HG03442 (cell line): Measurements from ENCODE around the gene RHBG.
A peak's percentile ranks its signal among the peaks of the same experiment; 100 is the strongest.

Experiments used
- ATAC-seq: cut with Tn5 transposase; IDR thresholded peaks from one replicate; pipeline ENCODE4 v1.9.1; 2021; ENCODE audit warnings: mild to moderate bottlenecking, moderate library complexity; ENCODE audit not compliant: unreplicated experiment

Gene RHBG

DNA sequence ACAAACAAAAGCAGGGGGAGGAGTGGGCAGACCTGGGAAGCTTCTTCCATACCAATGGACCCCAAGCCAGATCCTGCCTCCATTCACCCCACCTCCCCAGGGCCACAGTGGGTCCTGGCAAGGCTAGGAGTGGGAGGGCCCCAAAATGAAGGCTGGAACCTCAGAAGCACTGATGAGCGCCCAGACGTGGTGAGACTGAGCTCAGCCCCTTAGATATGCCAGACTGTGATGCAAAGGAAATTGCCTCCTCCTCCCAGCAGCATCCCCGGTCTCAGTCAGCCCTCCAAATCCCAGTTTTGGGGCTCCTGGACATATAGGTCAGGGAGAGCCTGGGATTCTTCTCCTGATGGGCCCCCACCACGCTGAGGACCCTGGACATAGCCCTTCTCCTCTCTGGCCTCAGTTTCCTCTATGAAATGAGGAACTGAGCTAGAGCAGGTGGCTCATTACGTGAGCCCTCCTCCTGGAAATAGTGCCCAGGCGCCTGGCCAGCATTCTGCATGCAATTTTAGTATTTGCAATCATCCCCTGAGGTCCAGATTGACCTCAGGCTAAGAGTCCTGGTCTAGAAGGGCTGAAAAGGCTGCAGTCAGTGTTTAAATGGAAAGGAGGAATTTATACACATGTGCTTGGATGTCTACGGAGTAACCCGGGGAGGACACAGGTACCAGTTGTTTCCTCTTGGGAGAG lies 33.5 kb downstream of the RHBG start:
- no peak for ATAC-seq

DNA sequence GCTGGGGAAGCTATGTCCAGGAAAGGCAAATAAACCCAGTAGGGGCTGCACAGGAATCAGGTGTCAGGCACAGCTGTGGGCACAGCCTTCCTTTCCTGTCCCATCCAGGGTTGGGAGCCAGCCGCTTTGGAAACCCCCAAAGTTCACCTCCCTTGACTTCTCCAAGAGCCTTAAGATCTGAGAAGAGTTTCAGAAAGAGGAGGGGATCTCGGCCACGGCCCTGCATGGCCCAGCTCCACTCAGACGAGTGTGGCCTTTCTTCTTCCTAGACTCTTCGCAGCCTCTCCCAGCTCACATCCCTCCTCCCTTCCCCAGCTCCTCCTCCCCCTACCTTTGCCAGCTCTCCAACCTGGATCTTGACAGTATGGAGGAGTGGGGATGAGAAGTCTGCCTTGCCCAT lies 36.7 kb downstream of the RHBG start:
- no peak for ATAC-seq

DNA sequence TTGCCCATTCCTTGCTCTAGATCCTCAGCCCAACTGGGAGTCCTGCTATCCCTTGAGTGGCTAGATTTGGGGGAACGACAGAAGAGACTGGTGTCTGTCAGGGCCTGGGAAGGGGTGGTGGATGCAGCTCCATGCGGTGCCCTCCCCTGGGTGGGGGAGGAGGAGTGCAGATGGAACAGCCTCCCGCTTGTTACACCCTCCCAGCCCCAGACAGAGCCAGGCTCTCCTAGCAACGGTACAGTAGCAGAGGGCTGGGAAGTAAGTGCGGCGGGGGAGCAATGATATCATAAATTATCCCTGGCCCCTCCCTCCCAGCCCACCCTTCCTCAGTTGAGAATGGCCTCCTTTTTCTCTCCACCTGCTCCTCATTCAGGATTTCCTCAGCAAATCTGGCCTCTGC lies 37.2 kb downstream of the RHBG start:
- no peak for ATAC-seq

DNA sequence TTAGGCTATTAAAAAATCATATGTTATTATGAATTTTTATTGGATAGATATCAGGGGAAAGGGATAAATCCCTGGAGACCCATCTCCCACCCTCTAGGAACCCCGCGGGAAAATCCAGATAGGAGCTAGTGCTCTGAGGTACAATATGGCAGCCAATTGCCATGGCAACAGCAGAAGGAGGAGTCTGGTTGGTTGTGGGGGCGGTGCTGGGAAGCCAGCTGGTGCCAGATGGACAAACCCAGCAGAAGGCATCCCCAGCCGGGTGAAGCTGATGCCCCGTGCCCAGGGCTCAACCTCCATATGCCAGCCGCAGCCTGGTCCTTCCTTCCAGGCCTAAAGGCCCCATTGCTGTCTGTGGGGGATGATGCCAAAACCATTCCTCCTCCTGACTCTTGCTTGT lies 38.3 kb downstream of the RHBG start:
- ATAC-seq: no peak

DNA sequence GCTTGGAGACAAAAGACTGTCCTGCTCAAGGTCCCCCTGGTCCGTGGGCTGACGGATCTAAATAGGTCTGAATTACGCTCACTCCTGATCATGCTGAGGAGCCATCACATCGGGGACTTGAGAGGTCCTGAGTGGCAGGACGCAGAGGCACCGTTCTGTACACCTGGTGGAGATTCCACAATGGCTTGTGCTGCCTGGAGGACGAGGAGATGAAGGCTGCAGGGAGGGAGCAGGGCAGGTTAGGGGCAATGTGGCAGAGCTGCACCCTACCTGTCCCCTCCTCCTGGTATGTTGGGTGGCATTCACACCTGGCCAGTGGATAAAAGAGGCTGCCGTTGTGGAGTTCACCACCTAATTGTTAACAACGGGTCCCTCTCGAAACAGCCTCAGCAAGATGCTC lies 38.7 kb downstream of the RHBG start:
- ATAC-seq: no peak

DNA sequence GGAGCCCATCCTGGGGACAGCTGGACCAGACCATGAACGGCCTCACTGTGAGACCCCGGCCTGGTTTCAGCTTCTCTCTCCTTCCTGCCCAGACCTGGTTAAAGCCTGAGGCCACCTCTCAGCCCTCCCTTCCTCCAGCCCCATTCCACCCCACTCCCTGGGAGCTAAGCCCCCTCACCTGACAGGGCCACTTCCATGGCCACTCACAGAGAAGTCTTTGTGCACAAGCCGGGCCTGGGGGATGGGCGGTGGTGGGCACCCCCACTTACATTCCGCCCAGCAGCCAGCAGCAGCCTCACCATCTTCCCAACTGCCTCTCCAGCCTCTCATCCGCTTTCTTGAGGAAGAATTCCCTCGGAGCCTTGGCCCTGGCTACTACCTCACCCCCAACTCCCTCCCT lies 40.4 kb downstream of the RHBG start:
- no peak for ATAC-seq

DNA sequence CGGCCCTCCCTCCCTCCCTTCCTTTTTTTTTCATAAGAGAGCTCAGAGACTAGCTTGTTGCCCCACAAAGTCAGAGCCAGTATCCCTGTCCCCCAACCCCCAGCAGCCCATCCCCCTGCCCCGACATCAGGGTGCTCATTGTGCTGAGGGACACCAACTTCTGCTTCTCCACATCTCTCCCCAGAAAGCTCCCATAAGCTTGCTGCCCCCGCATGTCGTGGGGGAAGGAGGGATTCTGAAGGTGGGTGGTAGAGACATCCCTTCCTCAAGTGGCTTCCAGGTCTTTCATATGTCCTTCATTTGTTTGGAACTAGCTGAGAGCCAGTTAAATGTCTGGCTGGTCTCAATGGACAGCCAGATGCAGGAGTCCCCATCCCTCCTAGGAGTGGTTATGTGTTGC lies 41.2 kb downstream of the RHBG start:
- no peak for ATAC-seq

DNA sequence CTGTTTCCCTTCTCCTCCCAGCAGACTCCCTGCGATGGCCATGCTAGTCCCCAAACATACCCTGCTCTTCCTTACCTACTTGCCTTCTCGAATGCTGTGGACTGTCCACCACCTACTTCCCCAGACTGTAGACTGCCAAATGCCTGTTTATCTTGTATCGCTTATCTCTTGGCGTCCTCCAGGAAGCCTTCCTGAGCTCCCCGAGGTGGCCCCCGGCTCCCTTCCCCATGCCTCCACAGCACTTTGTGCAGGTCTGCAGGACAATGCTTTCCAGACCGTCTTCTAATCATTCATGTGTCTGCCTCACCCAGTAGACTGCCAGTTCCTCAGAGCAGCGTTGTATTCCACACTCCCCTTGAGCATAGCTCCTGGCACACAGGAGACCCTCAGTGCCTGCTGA lies 41.7 kb downstream of the RHBG start:
- ATAC-seq: no peak

DNA sequence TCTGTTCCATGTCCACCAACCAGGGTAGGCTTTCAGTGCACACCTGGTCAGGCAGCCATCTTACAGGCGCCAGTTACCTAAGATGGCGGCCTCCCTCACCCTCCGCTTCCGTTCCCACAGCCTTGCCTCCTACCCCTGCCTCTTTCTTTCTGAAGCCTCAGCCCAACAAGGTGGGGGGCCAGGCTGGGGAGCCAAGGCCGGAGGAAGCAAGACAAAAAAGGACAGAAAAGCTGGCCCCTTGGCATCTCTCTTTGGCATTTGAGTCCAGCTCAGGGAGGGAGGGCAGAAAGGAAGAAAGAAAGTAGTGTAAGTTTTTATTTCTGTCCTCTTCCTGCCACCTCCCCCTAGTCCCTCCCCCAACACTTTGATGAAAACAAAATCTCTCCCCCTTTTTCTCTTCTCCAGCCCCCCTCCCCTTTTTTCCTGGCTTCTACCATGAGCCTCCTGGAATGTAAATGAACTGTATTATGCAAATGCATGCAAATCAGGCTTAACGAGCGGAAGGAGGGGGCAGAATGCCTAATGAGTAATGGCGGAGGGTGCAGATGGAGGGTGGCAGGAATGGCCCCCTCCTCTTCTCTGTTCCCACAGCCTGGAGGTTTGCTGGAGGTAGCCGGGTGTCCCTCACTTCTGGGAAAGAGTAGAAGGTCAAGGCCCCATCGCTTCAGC lies 43.8 kb downstream of the RHBG start:
- no peak for ATAC-seq

DNA sequence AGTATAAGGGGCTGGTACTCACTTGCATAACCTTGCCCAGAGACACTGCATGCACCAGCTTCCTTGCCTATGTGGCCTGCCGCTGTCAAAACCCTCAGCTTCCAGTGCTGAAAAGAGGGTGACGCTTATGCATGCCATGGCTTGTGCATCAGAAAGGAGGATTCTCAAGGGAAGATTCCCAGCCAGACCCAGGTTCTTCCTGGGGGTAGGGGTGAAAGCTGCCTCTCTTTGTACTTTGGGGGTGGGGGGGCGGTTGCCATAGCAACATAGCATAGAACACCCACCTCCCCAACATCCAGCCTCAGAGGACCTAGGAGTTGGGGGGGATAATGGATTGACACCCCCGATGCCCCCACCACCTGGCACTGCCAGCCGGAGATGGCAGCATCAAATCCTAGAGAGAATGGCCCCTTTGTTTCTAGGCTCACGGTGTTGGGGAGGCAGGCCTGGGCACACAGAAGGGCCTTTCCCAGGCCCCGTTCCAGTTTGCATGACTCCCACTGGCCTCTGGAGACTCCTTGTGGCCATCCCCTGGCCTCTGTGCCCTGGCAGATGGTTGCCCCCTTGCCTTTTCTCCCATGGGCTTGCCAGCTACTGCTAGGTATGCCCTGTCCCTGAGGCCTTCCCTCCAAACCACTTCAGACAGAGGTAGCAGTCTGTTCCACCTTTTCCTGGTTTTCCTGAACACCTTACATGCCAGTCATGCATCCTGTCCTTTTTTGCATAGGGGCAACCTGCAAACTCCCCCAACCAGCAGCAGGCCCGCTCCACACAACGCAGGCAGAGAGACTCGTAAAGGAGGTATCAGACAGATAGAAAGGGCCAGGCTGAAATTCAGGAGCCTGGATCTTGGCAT lies 44.6 kb downstream of the RHBG start:
- no peak for ATAC-seq

DNA sequence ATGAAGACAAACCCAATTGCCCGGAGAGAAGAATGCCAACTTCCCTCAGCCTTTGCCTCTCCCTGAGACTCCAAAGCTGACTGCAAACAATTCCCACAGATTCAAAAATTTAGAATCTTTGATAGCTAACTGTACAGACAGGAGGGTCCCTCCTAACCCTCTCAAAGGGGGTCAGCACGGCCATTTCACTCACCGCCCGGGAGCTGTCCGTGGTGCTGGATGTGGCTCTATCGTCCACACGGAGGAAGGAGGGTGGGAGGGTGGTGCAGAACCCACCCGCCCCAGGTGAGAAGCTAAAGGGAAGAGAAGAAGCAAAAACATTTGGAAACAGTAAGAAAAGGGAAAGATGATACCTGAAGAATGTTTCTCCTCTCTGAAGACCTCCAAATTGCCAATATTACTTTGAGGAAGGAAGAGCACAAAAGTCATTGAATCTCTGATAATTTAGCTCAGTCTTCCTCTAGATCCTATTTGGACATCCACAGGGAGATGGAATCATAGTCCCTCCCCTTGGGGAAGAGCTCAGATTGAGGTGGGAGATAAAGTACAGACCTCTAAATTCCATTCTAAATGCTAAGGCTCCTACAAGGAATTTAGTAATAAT lies 45.6 kb downstream of the RHBG start:
- no peak for ATAC-seq

DNA sequence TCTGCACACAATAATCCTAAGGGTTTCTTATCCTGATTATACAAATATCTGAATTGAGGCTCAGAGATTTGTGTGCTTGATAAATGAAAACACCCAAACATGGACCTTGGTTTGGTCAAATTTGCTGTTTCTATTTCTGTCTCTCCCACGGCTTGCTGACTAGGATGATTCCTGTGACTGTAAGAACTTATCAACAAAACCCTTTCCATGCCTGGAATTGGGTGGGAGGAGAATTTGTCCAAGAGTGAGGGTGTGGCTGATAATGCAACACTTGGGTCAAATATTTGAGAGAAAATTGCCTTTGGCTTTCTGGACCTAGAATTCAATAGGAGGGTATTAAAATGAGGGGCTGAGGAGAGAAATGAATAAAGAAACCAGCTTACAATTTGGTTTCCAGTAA lies 48.0 kb downstream of the RHBG start:
- no peak for ATAC-seq

DNA sequence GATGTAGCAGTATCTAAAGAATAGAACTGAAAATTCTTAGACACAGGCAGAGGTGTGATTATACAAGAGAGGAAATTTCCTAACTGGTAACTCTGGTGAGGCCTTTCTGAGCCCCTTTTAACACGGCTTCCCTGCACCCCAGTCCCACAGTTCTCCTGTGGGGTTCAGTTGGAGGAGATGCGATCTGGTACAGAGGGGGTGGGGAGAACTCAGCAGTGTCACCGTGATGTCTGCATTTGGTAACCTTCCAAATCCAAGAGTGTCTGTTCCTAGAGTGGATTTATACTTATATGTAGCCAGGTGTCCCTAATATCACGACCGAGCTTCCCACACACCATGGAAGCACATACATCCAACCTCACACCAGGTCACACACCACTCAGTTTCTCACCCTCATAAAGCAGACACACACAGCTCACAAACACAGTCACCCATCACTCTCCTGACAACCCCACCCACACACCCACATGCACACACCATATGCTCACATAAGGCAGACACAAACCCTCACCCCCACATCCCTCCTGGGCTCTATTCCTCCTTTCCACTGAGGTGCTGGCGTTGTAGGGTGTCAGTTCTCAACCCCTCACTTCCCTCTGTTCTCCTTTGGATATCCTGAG lies 48.5 kb downstream of the RHBG start:
- no peak for ATAC-seq

DNA sequence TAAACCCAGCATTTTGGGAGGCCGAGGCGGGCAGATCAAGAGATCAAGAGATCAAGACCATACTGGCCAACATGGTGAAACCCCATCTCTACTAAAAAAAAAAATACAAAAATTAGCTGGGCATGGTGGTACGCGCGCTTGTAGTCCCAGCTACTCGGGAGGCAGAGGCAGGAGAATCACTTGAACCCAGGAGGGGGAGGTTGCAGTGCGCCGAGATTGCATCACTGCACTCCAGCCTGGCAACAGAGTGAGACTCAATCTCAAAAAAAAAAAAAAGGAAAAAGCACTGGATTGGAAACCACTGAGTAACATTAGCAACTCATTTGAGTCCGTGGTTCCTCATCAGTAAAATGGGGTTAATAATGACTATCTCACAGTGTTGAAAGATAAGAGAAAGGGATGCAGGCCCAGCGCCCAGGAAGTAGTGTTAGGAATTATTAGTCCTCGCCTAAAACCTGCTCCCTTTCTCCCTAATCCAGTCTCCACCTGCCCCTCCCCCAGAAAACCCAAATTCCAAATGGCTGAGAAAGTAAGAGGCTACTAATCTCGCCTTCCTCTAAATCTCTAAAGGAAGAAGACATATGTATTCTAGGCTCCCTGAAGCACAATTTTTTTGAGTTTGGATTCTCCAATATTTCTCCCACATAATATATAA lies 49.5 kb downstream of the RHBG start:
- ATAC-seq: no peak

DNA sequence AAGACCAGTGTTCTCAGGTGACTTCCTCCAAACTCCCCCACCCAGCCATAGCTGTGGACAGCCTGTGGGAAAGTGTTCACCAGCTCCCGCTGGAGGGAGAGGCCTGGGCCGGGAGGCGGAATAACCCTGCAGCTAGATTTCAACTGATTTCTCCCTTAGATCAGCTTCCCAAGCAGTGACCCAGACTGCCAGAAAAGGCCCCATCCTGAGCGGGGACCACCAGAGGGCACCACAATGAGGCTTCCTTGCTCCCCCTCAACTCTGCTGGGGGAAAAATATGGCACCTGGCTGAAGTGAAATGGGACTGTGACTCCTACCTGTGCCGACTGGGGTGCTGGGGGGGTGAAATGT lies 50.8 kb downstream of the RHBG start:
- ATAC-seq: no peak

DNA sequence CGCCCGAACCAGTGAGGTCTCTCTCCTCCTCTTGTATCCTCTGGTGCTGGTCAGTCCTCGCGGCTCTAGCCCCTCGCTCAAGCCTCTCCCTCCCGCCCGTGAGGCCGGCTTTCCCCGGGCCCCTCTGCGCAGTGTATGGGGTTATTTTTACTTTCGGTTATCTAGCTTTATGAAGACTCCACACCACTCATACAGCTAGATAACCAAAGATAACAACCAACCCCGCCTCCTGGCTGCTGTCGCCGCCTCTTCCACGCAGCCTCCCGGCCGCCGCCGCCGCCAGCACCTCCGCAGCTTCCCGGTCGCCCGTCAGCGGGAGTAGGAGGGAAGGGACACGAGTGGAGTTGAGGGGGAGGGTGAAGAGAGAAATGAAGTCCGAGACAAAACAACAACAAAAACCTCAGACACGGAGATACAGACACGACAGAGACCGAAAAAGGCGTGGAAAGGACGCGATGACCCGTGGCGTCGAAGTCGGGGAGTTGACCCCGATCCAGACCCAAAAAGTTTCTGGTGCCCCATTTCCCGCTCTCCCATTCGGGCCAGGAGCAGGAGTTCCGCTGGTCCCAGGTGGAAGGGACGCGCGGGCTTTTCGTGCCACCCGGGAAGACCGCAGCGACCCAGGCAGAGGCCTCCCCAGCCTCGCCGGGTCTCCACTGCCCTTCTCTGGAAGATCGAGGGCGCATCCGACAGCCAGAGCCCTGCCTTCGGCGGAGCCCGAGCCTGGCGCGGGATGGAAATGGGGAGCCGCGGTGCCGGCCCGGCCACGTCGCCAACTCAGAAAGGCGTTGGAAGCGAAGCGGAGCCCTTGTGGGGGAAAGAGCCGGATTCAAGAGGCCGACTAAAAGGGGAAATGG lies 51.4 kb downstream of the RHBG start:
- ATAC-seq: no peak

DNA sequence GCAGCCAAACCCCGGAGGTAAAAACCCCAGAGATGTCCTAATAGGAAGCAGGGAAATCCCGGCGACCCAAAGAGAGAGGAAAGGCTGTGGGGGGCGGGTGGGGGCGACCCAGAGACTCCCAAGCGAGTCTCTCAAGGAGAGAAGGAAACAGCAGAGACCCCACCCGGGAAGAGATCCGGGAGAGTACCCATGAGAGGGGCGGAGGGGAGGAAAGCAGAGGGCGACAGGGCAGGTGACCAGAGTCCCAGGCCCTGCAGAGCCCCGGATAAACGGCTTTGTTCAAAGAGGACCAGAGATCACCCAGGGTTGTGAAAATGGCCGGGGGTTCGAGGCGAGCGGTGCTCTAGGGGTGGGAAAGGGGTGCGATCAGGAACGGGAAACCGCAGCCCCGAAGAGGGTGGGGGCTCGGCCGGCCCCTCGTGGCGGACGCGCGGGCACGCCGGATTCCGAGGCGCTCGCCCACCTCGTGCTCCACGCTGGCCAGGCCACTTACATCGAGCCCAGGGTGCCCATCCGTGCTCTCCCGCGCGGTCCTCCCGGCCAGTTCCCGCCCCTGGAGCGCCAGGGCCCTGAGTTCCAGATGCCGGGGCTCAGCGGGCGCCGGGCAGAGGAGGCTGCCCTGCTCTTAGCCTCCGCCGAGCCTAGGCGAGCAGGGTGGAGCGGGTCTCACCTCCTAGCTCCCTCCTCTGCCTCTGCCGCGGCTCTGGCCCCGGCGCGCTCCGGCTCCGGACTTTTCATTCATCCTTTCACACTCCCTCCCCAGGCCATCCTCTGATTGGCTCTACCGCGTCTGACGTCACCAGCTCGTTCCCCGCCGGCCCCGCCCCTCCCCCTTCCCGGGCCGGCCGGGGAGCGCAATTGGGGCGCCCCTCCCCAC lies 52.3 kb downstream of the RHBG start:
- ATAC-seq: peak; percentile 69

DNA sequence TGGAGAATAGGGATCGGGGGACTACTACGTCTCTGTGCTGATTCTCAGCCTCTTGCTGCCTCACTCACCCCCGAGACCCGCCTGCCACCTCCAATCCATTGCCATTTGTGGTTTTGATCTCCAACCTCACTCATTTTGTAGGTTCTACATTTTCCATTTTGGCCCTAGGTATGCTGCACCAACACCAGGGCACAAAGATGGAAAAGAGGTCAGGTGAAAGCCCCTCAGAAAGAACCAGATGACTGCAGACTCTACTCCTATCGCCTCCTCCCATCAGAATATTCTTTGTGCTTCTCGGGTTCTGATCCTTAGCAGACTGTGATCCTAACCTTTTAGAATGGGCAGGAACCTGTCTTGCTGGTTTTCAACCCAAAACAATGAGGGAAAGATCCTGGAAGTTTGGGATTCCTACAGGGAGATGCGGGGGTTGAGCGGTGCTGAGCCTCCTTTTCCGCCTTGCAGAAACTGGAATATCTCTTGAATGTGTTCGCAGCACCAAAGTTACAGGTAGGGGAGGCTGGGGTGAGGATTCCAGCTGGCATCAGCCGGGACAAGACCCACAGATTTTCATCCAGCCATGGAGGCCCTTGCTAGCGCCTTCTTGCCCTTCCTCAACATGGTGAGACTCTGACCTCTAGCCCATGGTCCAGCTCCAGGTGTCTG lies 53.1 kb downstream of the RHBG start:
- ATAC-seq: no peak
